ENCODE measurements around the gene AGAP1.

The AGAP1 gene

DNA sequence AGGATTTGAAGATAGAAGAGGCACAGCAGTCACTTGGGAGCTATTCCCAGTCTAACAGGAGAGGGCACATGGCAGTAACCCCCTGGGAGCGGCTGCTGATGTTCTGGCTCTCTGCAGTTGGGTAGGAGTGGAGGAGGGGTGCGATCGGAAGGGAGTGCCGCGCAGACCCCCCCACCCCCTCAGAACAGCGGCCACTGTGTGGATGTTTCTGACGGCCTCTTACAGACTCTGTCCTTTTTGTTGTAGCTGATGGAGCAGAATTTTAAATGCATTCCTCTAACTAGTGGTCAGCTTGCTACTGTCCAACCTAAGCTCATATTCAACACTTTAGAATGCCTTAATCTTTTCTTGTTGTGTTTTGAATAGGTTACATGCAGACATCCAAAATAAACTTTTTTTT lies 127.9 kb downstream of the AGAP1 start:
- TF ChIP-seq TAF1 (IDR thresholded peaks at IDR 0.05; ENCODE audit: borderline replicate concordance, insufficient read depth, low read length) (no peak), SIN3A (IDR thresholded peaks at IDR 0.05; ENCODE audit: borderline replicate concordance, insufficient read depth, low read length) (no peak), POLR2AphosphoS5 (IDR thresholded peaks at IDR 0.05; ENCODE audit: low read depth, low read length) (no peak), FOXP2 (optimal IDR thresholded peaks at IDR 0.05; ENCODE audit: borderline replicate concordance, extremely low read depth, extremely low read length, insufficient read depth) (no peak)
- TF ChIP-seq, protein P1, sequence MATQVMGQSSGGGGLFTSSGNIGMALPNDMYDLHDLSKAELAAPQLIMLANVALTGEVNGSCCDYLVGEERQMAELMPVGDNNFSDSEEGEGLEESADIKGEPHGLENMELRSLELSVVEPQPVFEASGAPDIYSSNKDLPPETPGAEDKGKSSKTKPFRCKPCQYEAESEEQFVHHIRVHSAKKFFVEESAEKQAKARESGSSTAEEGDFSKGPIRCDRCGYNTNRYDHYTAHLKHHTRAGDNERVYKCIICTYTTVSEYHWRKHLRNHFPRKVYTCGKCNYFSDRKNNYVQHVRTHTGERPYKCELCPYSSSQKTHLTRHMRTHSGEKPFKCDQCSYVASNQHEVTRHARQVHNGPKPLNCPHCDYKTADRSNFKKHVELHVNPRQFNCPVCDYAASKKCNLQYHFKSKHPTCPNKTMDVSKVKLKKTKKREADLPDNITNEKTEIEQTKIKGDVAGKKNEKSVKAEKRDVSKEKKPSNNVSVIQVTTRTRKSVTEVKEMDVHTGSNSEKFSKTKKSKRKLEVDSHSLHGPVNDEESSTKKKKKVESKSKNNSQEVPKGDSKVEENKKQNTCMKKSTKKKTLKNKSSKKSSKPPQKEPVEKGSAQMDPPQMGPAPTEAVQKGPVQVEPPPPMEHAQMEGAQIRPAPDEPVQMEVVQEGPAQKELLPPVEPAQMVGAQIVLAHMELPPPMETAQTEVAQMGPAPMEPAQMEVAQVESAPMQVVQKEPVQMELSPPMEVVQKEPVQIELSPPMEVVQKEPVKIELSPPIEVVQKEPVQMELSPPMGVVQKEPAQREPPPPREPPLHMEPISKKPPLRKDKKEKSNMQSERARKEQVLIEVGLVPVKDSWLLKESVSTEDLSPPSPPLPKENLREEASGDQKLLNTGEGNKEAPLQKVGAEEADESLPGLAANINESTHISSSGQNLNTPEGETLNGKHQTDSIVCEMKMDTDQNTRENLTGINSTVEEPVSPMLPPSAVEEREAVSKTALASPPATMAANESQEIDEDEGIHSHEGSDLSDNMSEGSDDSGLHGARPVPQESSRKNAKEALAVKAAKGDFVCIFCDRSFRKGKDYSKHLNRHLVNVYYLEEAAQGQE (IDR thresholded peaks at IDR 0.05; ENCODE audit: insufficient read depth in 1 of 2, low read depth in 2 of 2, low read length in 2 of 2) = no peak

DNA sequence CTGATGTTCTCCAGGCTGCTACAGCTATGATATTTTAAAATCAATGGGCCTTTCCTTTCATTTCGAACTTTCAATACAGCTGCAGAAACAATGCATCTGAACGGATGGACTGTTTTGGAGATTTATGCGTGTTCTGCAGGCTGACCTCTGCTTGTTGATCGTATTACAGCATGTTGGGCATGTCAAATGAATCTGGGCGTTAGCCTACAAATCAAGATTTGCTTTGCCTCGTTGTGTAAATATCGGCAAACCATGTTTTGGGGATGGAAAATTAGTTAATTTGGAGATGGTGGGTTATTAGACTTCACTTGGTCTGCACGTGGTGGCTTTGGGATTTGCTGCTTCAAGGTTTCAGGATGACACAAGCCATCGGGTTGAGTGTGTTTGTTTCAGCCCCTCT lies 129.3 kb downstream of the AGAP1 start:
- TF ChIP-seq FOXP2 (optimal IDR thresholded peaks at IDR 0.05; ENCODE audit: borderline replicate concordance, extremely low read depth, extremely low read length, insufficient read depth) = no peak
- no peak for TF ChIP-seq SIN3A (IDR thresholded peaks at IDR 0.05; ENCODE audit: borderline replicate concordance, insufficient read depth, low read length)
- TF ChIP-seq POLR2AphosphoS5 (IDR thresholded peaks at IDR 0.05; ENCODE audit: low read depth, low read length) = no peak
- TF ChIP-seq TAF1 (IDR thresholded peaks at IDR 0.05; ENCODE audit: borderline replicate concordance, insufficient read depth, low read length) = no peak
- TF ChIP-seq, protein P1 (IDR thresholded peaks at IDR 0.05; ENCODE audit: insufficient read depth in 1 of 2, low read depth in 2 of 2, low read length in 2 of 2) = no peak

DNA sequence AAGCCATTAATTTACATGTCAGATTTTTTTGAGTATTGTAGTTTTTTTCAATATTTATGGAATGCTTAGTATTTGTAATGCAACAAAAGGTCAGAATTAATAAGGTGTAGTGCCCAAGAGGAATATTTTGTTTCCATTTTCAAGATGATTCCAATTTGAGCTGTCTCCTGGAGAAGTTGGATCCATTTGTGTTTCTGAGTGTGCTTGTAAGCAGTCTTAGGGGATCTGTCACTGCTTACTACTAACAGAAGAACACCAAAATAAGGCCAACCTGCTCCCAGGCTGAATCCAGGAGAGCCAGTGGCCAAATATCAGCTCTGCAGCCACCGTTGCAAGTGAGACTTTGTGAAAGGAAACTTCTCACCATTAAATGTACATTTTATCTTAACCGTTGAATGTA lies 129.9 kb downstream of the AGAP1 start:
- TF ChIP-seq, protein P1 (IDR thresholded peaks at IDR 0.05; ENCODE audit: insufficient read depth in 1 of 2, low read depth in 2 of 2, low read length in 2 of 2) = no peak
- no peak for TF ChIP-seq POLR2AphosphoS5 (IDR thresholded peaks at IDR 0.05; ENCODE audit: low read depth, low read length)
- no peak for TF ChIP-seq SIN3A (IDR thresholded peaks at IDR 0.05; ENCODE audit: borderline replicate concordance, insufficient read depth, low read length)
- TF ChIP-seq FOXP2 (optimal IDR thresholded peaks at IDR 0.05; ENCODE audit: borderline replicate concordance, extremely low read depth, extremely low read length, insufficient read depth) = no peak
- no peak for TF ChIP-seq TAF1 (IDR thresholded peaks at IDR 0.05; ENCODE audit: borderline replicate concordance, insufficient read depth, low read length)

DNA sequence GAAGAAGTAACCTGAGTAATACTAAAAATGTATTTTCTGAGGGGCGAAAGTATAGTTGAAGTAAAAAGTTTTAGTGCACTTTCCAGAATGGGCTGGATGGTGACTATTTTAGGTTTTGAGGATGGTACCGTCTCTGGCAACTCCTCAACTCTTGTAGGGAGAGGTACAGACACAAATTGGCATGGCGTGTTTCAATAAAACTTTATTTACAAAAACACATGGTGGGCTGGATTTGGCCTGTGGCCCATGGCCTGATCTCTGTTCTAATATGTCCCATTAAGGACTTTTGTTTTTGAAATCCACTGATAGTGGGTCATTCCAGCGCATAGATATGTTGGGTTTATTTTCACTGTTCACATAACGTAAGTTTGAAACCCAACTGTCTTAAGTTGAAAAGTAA lies 132.8 kb downstream of the AGAP1 start:
- no peak for TF ChIP-seq POLR2AphosphoS5 (IDR thresholded peaks at IDR 0.05; ENCODE audit: low read depth, low read length)
- no peak for TF ChIP-seq SIN3A (IDR thresholded peaks at IDR 0.05; ENCODE audit: borderline replicate concordance, insufficient read depth, low read length)
- no peak for TF ChIP-seq TAF1 (IDR thresholded peaks at IDR 0.05; ENCODE audit: borderline replicate concordance, insufficient read depth, low read length)
- TF ChIP-seq, protein P1 (IDR thresholded peaks at IDR 0.05; ENCODE audit: insufficient read depth in 1 of 2, low read depth in 2 of 2, low read length in 2 of 2) = no peak
- TF ChIP-seq FOXP2 (optimal IDR thresholded peaks at IDR 0.05; ENCODE audit: borderline replicate concordance, extremely low read depth, extremely low read length, insufficient read depth) = no peak

DNA sequence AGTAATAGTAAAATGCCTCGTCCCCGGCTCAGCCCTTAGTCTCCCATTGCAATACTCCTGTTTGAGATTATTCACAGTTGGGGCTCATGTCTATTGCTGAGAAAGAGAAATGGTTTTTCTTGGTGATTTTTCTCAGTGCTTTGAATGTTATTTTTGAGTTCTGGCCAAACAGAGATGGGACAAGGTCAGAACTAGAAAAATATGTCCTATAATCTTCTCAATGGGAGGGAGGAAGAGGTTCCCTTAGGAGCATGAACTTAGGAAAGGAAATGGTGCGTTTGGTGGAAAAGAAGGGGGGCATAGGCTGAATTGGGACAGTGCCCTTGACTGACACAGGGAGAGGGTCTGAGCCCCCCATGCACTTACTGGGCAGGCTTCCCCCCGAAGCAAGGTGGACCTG lies 133.8 kb downstream of the AGAP1 start:
- no peak for TF ChIP-seq FOXP2 (optimal IDR thresholded peaks at IDR 0.05; ENCODE audit: borderline replicate concordance, extremely low read depth, extremely low read length, insufficient read depth)
- no peak for TF ChIP-seq TAF1 (IDR thresholded peaks at IDR 0.05; ENCODE audit: borderline replicate concordance, insufficient read depth, low read length)
